ENCODE data around the gene BTBD19. TPM values are rescaled to one million over a fixed set of nuclear protein-coding genes. Genes with fewer than 3 reads are reported as not detected.
A peak's percentile ranks its signal among the peaks of the same experiment; 100 is the strongest.

BTBD19 gene
- polyA plus RNA-seq, 1 donor (not counting 4 experiments of a cell fraction or from before 2014, with no cell fraction given): 2.9 TPM

DNA sequence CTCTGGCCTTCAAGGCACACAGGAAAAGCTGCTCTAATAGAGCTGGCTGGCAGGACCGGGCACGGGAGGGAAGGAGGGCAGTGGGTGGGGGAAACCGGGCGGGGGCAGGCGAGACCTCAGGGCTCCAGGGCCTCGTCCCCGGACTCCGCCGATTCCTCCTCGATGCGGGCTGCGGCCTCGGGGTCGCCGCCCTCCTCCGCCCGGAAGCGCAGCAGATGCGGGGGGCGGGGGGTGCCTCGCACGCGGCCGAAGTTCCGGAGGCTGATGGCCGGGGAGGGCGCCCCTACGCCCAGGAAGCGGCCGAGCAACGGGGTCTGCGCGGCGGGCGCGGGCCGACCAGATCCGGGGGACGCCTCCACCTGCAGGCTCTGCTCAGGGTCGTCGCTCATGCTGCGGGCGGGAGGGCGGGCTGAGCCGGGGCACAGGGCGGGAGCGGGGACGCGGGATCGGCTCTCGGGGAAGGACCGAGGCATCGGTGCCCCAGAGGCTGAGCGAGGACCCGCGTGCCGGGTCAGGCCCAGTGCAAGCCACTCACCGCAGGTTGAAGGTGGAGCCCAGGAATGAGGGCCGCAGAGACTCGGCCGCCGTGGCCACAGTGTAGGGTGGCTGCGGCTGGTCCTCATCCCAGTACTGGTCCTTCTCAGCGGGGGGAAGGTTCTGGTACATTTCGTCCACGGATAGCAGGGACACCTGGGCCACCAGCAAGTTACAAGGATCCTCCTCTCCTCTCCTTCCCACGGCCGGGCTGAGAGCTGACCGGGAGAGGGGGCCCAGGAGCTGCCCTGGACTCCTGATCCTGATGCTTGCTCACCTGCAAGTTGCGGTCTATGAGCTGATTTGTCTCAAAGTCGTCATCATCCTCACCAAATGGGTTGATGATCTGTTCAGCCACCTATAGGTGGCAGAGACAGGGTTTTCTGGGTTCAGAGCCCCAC is 24.0 kb upstream of the BTBD19 start:
- H3K27me3 ChIP-seq (ENCODE audit: control insufficient read depth, extremely low read depth, insufficient read depth, low read length): no peaks in the 10 kb centered on the region
- no peak overlapping the region for H3K27ac ChIP-seq (ENCODE audit: control insufficient read depth, insufficient read depth, low read length)
- DNase-seq (ENCODE audit: low read depth, low spot score) (no peak), FAIRE-seq (no peak)
- no peaks in the 10 kb centered on the region for H3K9me3 ChIP-seq (ENCODE audit: control insufficient read depth, low read depth, low read length)
- peak overlapping the region; percentile 56 for H3K4me2 ChIP-seq (ENCODE audit: control insufficient read depth, extremely low read depth, insufficient read depth, low read depth, low read length)
- H3K9ac ChIP-seq (ENCODE audit: control insufficient read depth, extremely low read depth, insufficient read depth, low read length): peak overlapping the region; percentile 3
- H3K79me2 ChIP-seq (ENCODE audit: control insufficient read depth, insufficient read depth, low read length): no peaks in the 10 kb centered on the region
- H3K36me3 ChIP-seq (ENCODE audit: control insufficient read depth in 2 of 2, extremely low read depth in 1 of 2, insufficient read depth in 2 of 2, low read length in 2 of 2): peaks cover 5 to 12% of the 10 kb centered on the region in 2 experiments
- H3K9me1 ChIP-seq (ENCODE audit: control insufficient read depth, extremely low read depth, insufficient read depth, low read length): peaks cover 2% of the 10 kb centered on the region
- H3K4me3 ChIP-seq (ENCODE audit: control insufficient read depth in 2 of 3, extremely low read depth in 1 of 3, insufficient read depth in 2 of 3, low read depth in 1 of 3, low read length in 3 of 3): peak overlapping the region in 1 of 3 experiments; percentile 34
- peaks cover 13% of the 10 kb centered on the region for H3K4me1 ChIP-seq (ENCODE audit: control insufficient read depth, extremely low read depth, insufficient read depth, low read length)
- dilution Hi-C loops (cut with MboI; ENCODE audit: extremely low pct_ligation_motif_present, low sequenced_read_pairs): no loop called here
- no peaks in the 10 kb centered on the region for H4K20me1 ChIP-seq (ENCODE audit: control insufficient read depth, extremely low read depth, insufficient read depth, low read length)
- H2AFZ ChIP-seq (ENCODE audit: control insufficient read depth, low read length): peak overlapping the region; percentile 29
- TF ChIP-seq, protein P1, sequence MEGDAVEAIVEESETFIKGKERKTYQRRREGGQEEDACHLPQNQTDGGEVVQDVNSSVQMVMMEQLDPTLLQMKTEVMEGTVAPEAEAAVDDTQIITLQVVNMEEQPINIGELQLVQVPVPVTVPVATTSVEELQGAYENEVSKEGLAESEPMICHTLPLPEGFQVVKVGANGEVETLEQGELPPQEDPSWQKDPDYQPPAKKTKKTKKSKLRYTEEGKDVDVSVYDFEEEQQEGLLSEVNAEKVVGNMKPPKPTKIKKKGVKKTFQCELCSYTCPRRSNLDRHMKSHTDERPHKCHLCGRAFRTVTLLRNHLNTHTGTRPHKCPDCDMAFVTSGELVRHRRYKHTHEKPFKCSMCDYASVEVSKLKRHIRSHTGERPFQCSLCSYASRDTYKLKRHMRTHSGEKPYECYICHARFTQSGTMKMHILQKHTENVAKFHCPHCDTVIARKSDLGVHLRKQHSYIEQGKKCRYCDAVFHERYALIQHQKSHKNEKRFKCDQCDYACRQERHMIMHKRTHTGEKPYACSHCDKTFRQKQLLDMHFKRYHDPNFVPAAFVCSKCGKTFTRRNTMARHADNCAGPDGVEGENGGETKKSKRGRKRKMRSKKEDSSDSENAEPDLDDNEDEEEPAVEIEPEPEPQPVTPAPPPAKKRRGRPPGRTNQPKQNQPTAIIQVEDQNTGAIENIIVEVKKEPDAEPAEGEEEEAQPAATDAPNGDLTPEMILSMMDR (optimal IDR thresholded peaks at IDR 0.05 in 1 of 3, IDR thresholded peaks at IDR 0.05 in 1 of 3, conservative IDR thresholded peaks at IDR 0.05 in 1 of 3; ENCODE audit: extremely low read depth in 1 of 3, insufficient read depth in 2 of 3, low read length in 3 of 3): peak in 1 of 3 experiments; percentile 27
- TF ChIP-seq EZH2 (IDR thresholded peaks at IDR 0.05; ENCODE audit: low read length): peak; percentile 37

DNA sequence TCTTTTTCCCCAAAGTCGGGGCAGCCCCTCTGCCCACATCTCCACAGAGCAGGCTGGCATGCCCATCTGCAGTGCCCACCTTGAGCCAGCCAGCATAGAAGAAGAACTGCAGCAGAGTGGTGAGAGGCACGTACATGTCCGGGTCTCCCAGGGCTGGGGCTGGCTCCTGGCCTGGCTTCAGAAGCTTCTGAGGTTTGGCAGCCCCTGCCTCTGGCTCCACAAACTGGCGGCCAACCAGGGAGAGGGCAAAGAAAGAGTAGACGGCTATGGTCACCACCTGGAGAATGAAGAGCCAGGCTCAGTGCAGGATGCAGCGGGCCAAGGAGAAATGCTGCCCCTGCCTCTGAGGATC is 23.3 kb upstream of the BTBD19 start:
- dilution Hi-C loops (cut with MboI; ENCODE audit: extremely low pct_ligation_motif_present, low sequenced_read_pairs): no loop called here
- Histone ChIP-seq H3K79me2 (ENCODE audit: control insufficient read depth, insufficient read depth, low read length) (no peaks in the 10 kb centered on the region), H3K27ac (ENCODE audit: control insufficient read depth, insufficient read depth, low read length) (no peak overlapping the region), H3K4me2 (ENCODE audit: control insufficient read depth, extremely low read depth, insufficient read depth, low read depth, low read length) (no peak overlapping the region), H3K27me3 (ENCODE audit: control insufficient read depth, extremely low read depth, insufficient read depth, low read length) (no peaks in the 10 kb centered on the region), H3K9me1 (ENCODE audit: control insufficient read depth, extremely low read depth, insufficient read depth, low read length) (peaks cover 2% of the 10 kb centered on the region), H2AFZ (ENCODE audit: control insufficient read depth, low read length) (no peak overlapping the region), H3K4me3 (ENCODE audit: control insufficient read depth in 2 of 3, extremely low read depth in 1 of 3, insufficient read depth in 2 of 3, low read depth in 1 of 3, low read length in 3 of 3) (no peak overlapping the region), H3K36me3 (ENCODE audit: control insufficient read depth in 2 of 2, extremely low read depth in 1 of 2, insufficient read depth in 2 of 2, low read length in 2 of 2) (peaks cover 3 to 12% of the 10 kb centered on the region in 2 experiments), H3K4me1 (ENCODE audit: control insufficient read depth, extremely low read depth, insufficient read depth, low read length) (peaks cover 17% of the 10 kb centered on the region), H3K9ac (ENCODE audit: control insufficient read depth, extremely low read depth, insufficient read depth, low read length) (no peak overlapping the region), H3K9me3 (ENCODE audit: control insufficient read depth, low read depth, low read length) (no peaks in the 10 kb centered on the region), H4K20me1 (ENCODE audit: control insufficient read depth, extremely low read depth, insufficient read depth, low read length) (no peaks in the 10 kb centered on the region)
- DNase-seq (ENCODE audit: low read depth, low spot score) (no peak), FAIRE-seq (no peak)
- TF ChIP-seq, protein P1 (optimal IDR thresholded peaks at IDR 0.05 in 1 of 3, IDR thresholded peaks at IDR 0.05 in 1 of 3, conservative IDR thresholded peaks at IDR 0.05 in 1 of 3; ENCODE audit: extremely low read depth in 1 of 3, insufficient read depth in 2 of 3, low read length in 3 of 3): peak in 1 of 3 experiments; percentile 0
- no peak for TF ChIP-seq EZH2 (IDR thresholded peaks at IDR 0.05; ENCODE audit: low read length)
